Aorta (tissue), 5 donors: ENCODE results near the gene FAM149A. TPM values are rescaled to one million over a fixed set of nuclear protein-coding genes. Genes with fewer than 3 reads are reported as not detected.

Source experiments
- ATAC-seq: fragments of 200-7000 bp; cut with Tn5 transposase; one replicate; pipeline ENCODE4 v1.9.1; 2022; ENCODE audit warnings: moderate library complexity; ENCODE audit not compliant: low FRiP score
- DNase-seq, 2 donors: peaks; one replicate each; pipeline ENCODE4 v3.0.0-alpha.2; 2020
- H3K27ac ChIP-seq, 2 donors: one replicate each; pipeline ENCODE4 v1.5.1; 2013; ENCODE audit warnings: low read length in 2 of 2, mild to moderate bottlenecking in 2 of 2, moderate library complexity in 2 of 2, control low read depth in 1 of 2, inconsistent platforms in 1 of 2, low read depth in 1 of 2
- H3K27me3 ChIP-seq, 2 donors: one replicate each; pipeline ENCODE4 v1.6.1; 2013; ENCODE audit warnings: control low read depth in 1 of 2, low read length in 1 of 2, mild to moderate bottlenecking in 1 of 2, moderate library complexity in 1 of 2; ENCODE audit not compliant: insufficient read depth in 2 of 2, control insufficient read depth in 1 of 2
- H3K36me3 ChIP-seq, 2 donors: one replicate each; pipeline ENCODE4 v1.6.1; 2013; ENCODE audit warnings: control low read depth in 1 of 2, low read length in 1 of 2, mild to moderate bottlenecking in 1 of 2; ENCODE audit not compliant: insufficient read depth in 2 of 2, control insufficient read depth in 1 of 2
- H3K4me1 ChIP-seq, 2 donors: one replicate each; pipeline ENCODE4 v1.6.1; 2013; ENCODE audit warnings: low read length in 2 of 2, control low read depth in 1 of 2, mild to moderate bottlenecking in 1 of 2, moderate library complexity in 1 of 2; ENCODE audit not compliant: insufficient read depth in 2 of 2, control insufficient read depth in 1 of 2
- H3K4me3 ChIP-seq, 2 donors: one replicate each; pipeline ENCODE4 v1.5.1; 2013; ENCODE audit warnings: low read length in 2 of 2, control low read depth in 1 of 2, mild to moderate bottlenecking in 1 of 2
- H3K9me3 ChIP-seq: one replicate; pipeline ENCODE4 v1.6.1; 2013; ENCODE audit warnings: mild to moderate bottlenecking, low read length; ENCODE audit not compliant: control insufficient read depth
- WGBS, 2 donors: extraction: QIAGEN DNeasy Blood & Tissue Kit; methylation state at CpG; one replicate each; pipeline ENCODE4 v1.1.7; 2013; 5-methylcytosine and 5-hydroxymethylcytosine counted together
- intact Hi-C, 2 donors: fragments of 100-400 bp; cut with DNase I; formaldehyde crosslinking; loops; one replicate each; pipeline versions ENCODE4 v1.14.2 to v1.15.0; 2022
- polyA plus RNA-seq, 2 donors: library from polyadenylated mRNA; stranded (reverse); fragments of 200-250 nt; gene quantifications; one replicate each; pipeline ENCODE4 v1.2.3, GENCODE V29; 2013
- total RNA-seq, 2 donors: library from RNA; stranded (reverse); fragmentation: NEBNext Ultra II Directional; extraction: Animal tissue kit (Norgen Biotek cat#: 25700); gene quantifications; one replicate each; pipeline ENCODE4 v1.2.1, GENCODE V29; 2021
- donor health status: healthy with polysubstance abuse.
- donor health status: Bipolar disorder and iron deficiency.
- donor health status: DM: no; HTN: no; CAD: no.
- donor health status: DM: no; HTN: no; CAD: no.
- donor health status: DM: yes; HTN: yes; CAD: no.

Gene FAM149A
- total and polyA plus RNA-seq, 4 donors, result 7.9 to 25.8 (median 15.3) TPM

DNA sequence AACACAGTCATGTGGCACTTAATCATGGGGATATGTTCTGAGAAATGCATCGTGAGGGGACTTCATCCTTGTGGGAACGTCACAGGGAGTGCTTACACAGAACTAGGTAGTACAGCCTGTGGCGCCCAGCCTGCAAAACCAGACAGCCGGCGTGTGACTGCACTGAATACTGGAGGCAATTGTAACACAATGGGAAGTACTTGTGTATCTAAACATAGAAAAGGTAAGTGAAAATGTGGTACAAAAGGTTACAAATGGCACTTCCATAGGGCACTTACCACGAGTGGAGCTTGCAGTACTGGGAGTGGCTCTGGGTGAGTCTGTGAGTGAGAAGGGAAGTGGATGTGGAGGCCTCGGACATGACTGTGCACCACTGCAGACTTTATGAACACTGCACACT, 30.3 kb upstream of the FAM149A start:
- Histone ChIP-seq H3K36me3 (no peaks in the 10 kb centered on the region), H3K4me3 (no peak overlapping the region), H3K27me3 (no peaks in the 10 kb centered on the region), H3K27ac (no peak overlapping the region), H3K9me3 (no peaks in the 10 kb centered on the region), H3K4me1 (no peaks in the 10 kb centered on the region)
- WGBS, 2 donors, result 77 to 78% methylated on average over 7 of the region's 7 CpGs
- ATAC-seq (peak; percentile 46), DNase-seq (no peak)
- intact Hi-C loops, result no loop called here

DNA sequence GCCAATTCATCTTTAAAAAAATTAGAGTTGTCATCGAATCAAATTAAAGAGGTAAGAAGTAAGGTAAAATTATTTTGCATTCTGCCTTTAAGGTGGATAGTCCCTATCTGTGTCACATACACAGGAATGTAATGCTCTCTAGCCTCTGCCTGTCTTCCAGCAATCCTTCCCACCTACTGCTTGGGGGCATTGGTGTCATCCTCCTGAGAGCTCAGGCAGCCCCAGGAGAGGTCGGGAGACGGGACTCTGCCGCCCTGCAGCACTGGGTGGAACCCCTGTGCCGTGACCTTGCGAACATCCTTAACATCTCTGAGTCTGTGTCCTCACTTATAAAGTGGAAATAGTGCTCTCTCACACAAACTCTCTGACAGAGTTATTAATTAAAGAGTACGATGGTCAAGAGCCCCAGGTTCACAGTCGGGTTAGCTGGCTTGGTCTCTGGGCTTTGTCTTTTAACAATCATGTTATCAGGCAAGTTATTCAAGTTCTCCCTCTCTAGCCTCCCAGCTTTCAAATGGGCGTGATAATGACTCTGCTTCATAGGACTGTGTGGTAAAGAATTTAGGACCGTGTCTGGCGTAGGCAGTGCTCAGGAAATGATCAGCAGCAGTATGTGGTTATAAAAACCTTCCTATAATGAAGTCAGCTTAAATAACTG, 25.4 kb upstream of the FAM149A start:
- Histone ChIP-seq H3K27me3 (no peaks in the 10 kb centered on the region), H3K27ac (no peak overlapping the region), H3K4me1 (no peaks in the 10 kb centered on the region), H3K9me3 (no peaks in the 10 kb centered on the region), H3K4me3 (no peak overlapping the region), H3K36me3 (no peaks in the 10 kb centered on the region)
- intact Hi-C loops, result no loop called here
- ATAC-seq (no peak), DNase-seq (no peak)
- WGBS, 2 donors, result 85 to 86% methylated on average over 11 of the region's 11 CpGs

DNA sequence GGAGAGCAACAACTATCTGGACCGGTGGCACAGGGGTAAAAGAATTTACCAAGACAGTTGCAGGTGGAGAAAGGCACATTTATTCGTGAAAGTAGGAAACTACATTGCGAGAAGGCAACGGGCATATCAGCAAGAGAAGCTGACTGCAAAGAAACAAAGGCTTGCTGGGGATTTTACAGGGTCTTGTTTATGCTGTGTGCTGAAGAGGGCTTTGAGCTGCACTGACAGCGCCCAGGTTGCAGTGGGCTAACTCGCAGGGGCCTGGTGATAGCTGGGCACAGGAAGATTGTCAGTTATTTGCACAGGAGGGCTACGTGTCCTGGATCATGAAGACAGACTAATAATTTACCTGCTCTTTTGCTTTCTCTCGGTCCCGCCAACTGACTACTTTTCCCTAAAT, 24.8 kb upstream of the FAM149A start:
- H3K4me1 ChIP-seq, result no peaks in the 10 kb centered on the region
- intact Hi-C loops, result no loop called here
- no peaks in the 10 kb centered on the region for H3K36me3 ChIP-seq
- no peaks in the 10 kb centered on the region for H3K9me3 ChIP-seq
- H3K27ac ChIP-seq, result no peak overlapping the region
- H3K4me3 ChIP-seq, result no peak overlapping the region
- no peak for ATAC-seq
- 85 to 89% methylated on average over 9 of the region's 9 CpGs for WGBS, 2 donors
- DNase-seq, result no peak
- no peaks in the 10 kb centered on the region for H3K27me3 ChIP-seq

DNA sequence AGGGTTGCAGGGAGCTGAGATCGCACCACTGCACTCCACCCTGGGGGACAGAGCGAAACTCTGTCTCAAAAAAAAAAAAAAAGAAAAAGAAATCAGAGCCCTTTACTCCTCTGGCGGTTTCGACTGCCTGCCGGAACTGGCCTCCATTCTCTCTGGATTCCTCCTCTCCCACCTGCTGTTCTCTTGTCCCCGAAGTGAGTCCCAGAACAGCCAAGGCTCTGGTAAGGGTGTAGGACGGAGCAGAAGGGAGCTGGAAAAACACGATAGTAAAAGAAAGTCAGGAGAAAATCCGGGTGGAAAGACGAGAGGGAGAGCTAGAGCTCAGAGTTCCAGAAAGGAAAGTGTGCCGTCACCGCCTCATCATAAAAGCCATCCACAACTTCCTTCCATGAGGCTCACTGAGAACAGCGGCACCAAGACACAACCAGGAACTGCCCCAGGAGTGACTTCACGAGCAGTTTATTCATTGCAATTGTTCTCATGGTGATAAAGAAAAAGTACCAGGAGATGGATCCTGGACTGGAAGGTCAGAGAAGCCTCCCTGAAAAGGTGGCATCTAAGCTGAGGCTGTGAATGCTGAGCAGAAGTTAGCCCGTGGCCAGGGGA, 23.2 kb upstream of the FAM149A start:
- Histone ChIP-seq H3K27me3 (no peaks in the 10 kb centered on the region), H3K4me3 (no peak overlapping the region), H3K9me3 (no peaks in the 10 kb centered on the region), H3K27ac (no peak overlapping the region), H3K36me3 (no peaks in the 10 kb centered on the region), H3K4me1 (no peaks in the 10 kb centered on the region)
- intact Hi-C loops, result no loop called here
- WGBS, 2 donors, result 59 to 67% methylated on average over 15 of the region's 15 CpGs
- ATAC-seq, result no peak
- no peak for DNase-seq

DNA sequence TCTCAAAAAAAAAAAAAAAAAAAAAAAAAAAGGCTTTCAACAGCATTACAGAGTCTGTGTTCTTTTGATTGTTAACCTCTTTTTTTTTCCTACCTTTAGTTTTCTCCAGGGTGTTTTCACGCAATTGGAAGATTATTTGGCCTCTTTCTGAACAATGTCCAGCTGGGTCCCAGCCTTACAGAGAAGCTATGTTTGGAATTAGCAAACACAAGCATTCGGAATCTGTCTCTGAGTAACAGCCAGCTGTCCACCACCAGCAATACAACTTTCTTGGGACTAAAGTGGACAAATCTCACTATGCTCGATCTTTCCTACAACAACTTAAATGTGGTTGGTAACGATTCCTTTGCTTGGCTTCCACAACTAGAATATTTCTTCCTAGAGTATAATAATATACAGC, 22.3 kb upstream of the FAM149A start:
- Histone ChIP-seq H3K9me3 (no peaks in the 10 kb centered on the region), H3K27me3 (no peaks in the 10 kb centered on the region), H3K4me3 (no peak overlapping the region), H3K27ac (no peak overlapping the region), H3K36me3 (no peaks in the 10 kb centered on the region), H3K4me1 (no peaks in the 10 kb centered on the region)
- intact Hi-C loops, result no loop called here
- DNase-seq (no peak), ATAC-seq (no peak)
- 80 to 84% methylated on average over 4 of the region's 4 CpGs for WGBS, 2 donors

DNA sequence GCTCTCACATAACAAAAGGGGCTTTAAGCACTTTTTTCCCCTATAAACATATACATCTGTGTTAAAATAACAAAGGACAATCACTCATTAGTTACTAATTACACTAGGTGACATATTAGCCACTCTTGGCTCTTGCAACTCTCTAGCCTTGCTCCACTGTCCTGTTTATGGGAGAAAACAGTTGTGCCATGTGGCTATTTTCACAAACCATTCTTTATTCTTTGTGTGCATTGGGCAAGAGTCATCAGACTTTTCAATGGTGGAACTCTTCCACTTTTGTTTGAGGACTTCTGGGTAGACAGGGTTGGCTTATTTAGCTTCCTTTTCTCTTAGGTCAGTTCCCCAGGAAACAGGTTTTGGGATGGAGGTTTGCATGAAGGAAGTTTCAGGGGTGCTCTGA, 16.0 kb upstream of the FAM149A start:
- H3K4me1 ChIP-seq, result no peaks in the 10 kb centered on the region
- no peaks in the 10 kb centered on the region for H3K9me3 ChIP-seq
- H3K4me3 ChIP-seq, result no peak overlapping the region
- no peak overlapping the region for H3K27ac ChIP-seq
- no peaks in the 10 kb centered on the region for H3K36me3 ChIP-seq
- no peaks in the 10 kb centered on the region for H3K27me3 ChIP-seq
- ATAC-seq (no peak), DNase-seq (no peak)
- intact Hi-C loops, result no loop called here

DNA sequence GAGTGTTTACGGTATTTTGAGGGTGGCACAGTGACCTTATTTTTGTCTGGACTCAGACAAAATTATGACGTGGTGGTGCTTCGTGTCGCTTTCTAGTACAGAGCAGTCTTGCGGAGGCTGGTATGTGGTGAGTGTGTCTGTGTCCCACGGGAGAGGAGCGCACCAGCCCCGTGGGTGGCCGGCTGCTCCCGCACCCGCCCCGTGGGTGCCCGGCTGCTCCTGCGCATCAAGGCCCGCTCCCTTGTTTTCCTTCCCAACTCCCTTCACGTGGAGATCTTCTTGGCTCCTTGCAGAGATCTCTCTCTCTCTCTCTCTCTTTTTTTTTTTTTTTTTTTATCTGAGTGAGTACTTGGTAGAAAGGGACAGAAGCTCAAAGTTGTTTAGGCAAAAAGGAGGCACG, 12.2 kb upstream of the FAM149A start:
- H3K9me3 ChIP-seq, result no peaks in the 10 kb centered on the region
- H3K27ac ChIP-seq, result no peak overlapping the region
- ATAC-seq, result no peak
- DNase-seq, result no peak
- no peaks in the 10 kb centered on the region for H3K36me3 ChIP-seq
- no peak overlapping the region for H3K4me3 ChIP-seq
- H3K27me3 ChIP-seq, result no peaks in the 10 kb centered on the region
- intact Hi-C loops, result no loop called here
- 88 to 94% methylated on average over 17 of the region's 17 CpGs for WGBS, 2 donors
- no peaks in the 10 kb centered on the region for H3K4me1 ChIP-seq

DNA sequence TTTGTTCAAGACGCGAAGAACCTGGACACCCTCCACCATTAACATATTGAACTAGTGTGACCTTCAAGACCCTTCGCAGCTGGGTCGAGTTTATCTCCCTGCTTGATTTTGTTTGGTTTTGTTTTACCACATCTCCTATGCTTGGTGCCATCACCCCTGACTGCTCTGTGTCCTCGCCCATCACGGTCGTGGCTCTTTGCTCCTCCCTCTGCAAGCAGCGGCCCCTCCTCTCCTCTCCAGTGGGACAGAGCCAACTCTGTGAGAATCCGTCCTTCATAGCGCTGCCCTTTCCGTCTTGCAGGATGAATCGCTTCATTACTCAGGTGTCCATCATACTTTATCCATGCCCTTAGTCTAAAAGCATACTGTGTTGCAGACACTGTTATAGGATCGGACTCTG, 9.1 kb upstream of the FAM149A start:
- Histone ChIP-seq H3K27me3 (no peaks in the 10 kb centered on the region), H3K4me3 (no peak overlapping the region), H3K4me1 (no peaks in the 10 kb centered on the region), H3K9me3 (no peaks in the 10 kb centered on the region), H3K27ac (no peak overlapping the region), H3K36me3 (no peaks in the 10 kb centered on the region)
- DNase-seq (no peak), ATAC-seq (no peak)
- WGBS, 2 donors, result 42 to 48% methylated on average over 13 of the region's 13 CpGs
- intact Hi-C loops, result no loop called here

DNA sequence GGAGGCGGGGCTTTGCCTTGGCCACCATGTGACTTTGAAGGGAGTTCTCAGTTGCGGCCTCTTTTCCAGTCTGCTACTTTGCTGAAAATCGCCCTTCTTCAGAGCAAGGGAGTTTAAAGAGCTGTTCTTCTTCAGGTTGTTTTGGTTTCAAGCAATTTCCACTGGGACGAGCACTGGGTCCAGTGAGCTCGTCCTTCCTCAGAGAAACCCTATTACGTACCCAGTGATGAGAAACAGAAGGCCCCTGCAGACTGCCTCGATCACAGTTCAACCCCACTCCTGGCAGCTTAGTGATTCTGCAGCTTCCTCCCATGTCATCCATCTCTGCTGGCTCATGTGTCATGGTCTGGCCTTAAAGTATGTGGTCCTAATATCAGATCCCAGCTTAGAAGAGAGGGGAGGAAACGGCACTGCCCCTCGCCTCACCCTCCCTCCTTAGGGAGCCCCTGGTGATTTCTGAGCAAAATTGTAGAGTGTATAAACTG, 7.8 kb upstream of the FAM149A start:
- Histone ChIP-seq H3K4me1 (no peaks in the 10 kb centered on the region), H3K27ac (no peak overlapping the region), H3K4me3 (no peak overlapping the region), H3K27me3 (no peaks in the 10 kb centered on the region), H3K9me3 (no peaks in the 10 kb centered on the region), H3K36me3 (no peaks in the 10 kb centered on the region)
- 81 to 85% methylated on average over 9 of the region's 9 CpGs for WGBS, 2 donors
- intact Hi-C loops, result no loop called here
- ATAC-seq (no peak), DNase-seq (no peak)
